ENCODE results near the gene OR4D2. TPM values are rescaled to one million over a fixed set of nuclear protein-coding genes. Genes with fewer than 3 reads are reported as not detected.

OR4D2 gene
- total RNA-seq, 1 donor from 2014 or later: not detected

DNA sequence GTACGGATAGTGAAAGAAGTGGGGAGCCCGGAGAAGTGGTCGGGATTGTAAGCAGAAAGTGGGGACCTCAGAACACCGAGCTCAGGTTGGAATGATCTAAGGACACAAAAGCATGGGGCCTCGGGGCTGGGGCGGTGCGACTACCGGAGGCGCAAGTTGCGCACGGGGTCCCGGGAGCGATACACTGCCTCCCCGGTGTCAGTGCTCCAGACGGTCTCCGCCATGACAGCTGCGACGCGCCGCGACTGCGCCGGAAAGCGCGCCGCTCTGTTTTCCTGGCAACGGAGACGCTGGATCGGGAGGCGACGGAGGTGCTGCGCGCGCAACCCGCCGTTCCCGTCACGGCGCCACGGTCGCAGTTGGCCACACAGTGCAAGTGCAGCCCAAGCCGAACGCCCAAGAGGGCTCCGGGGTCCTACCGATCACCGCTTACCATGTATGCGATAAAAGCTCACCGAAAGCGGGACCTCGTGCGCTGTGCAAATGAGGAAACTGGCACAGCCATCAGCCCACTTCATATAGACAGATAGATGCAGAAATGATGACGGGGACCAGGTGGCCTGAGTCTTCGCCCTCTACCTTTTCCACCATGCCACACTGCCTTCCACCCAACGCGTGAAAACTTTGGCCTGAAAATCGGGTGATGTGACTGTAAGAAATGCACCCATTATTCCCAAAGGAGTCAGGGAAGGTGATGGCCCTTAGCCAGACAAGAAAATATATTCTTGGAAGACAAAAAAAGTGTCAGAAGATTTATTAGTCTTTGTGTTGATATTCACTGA lies 52.4 kb downstream of the OR4D2 start, which contains the start of gene MKS1:
Gene MKS1, minus strand, starts transcription at position 249 of the 782 bp plus-strand sequence. Its CDS starts 25 bp downstream, at position 224.
- TF ChIP-seq CTCF (conservative IDR thresholded peaks at IDR 0.05; ENCODE audit: low read depth, low read length): peak; percentile 54
- peak within 1 kb of the TSS; percentile 64 for H3K4me3 ChIP-seq (ENCODE audit: low read depth, low read length)
- no peak for DNase-seq (ENCODE audit: low read depth)

GRCh38 chr17:58219789-58220183 lies 53.0 kb downstream of the OR4D2 start:
- no peak for DNase-seq (ENCODE audit: low read depth)
- peak overlapping the region; percentile 64 for H3K4me3 ChIP-seq (ENCODE audit: low read depth, low read length)
- no peak for TF ChIP-seq CTCF (conservative IDR thresholded peaks at IDR 0.05; ENCODE audit: low read depth, low read length)

Other genes starting within 250 kb of the OR4D2 start
- gene CUEDC1, start 211.6 kb upstream of the OR4D2 start, total RNA-seq: 14.4 and 14.5 TPM in 2 replicates
- gene VEZF1, start 178.7 kb upstream of the OR4D2 start, total RNA-seq: 54.6 and 64.0 TPM in 2 replicates
- 293 and 299 TPM in 2 replicates for gene SRSF1, start 159.7 kb upstream of the OR4D2 start, total RNA-seq
- gene DYNLL2, start 83.6 kb upstream of the OR4D2 start, total RNA-seq: 12.3 and 14.4 TPM in 2 replicates
- not detected in 2 replicates for gene OR4D1, start 18.6 kb upstream of the OR4D2 start, total RNA-seq
- gene EPX, start 25.7 kb downstream of the OR4D2 start, total RNA-seq: not detected in 2 replicates
- 10.9 and 16.1 TPM in 2 replicates for gene MKS1, start 52.3 kb downstream of the OR4D2 start, total RNA-seq
- gene LPO, start 71.6 kb downstream of the OR4D2 start, total RNA-seq: not detected in 2 replicates
- not detected in 2 replicates for gene MPO, start 114.0 kb downstream of the OR4D2 start, total RNA-seq
- 0.87 and 3.5 TPM in 2 replicates for gene TSPOAP1, start 161.8 kb downstream of the OR4D2 start, total RNA-seq
- gene SUPT4H1, start 185.2 kb downstream of the OR4D2 start, total RNA-seq: 43.8 and 47.6 TPM in 2 replicates